ENCODE data around the gene NCOA1.

GRCh38 chr2:24511198-24511597 lies 20.1 kb downstream of the NCOA1 start:
- TF ChIP-seq CTCF (IDR thresholded peaks at IDR 0.05; ENCODE audit: low read depth, low read length, missing input control): no peak
- TF ChIP-seq RXRA (IDR thresholded peaks at IDR 0.05): no peak
- no peak for TF ChIP-seq NR2F2 (IDR thresholded peaks at IDR 0.05)
- TF ChIP-seq REST (IDR thresholded peaks at IDR 0.05): no peak
- TF ChIP-seq YY1 (IDR thresholded peaks at IDR 0.05): no peak

Measured in liver (tissue), 3 donors.